ENCODE measurements around the gene ASPHD1.
A peak's percentile ranks its signal among the peaks of the same experiment; 100 is the strongest.
"Not testable (repeated sequence)": the region's sequence is repeated elsewhere in the genome, so short reads cannot be mapped to it uniquely, and the experiment has no call there.

ASPHD1 gene

DNA sequence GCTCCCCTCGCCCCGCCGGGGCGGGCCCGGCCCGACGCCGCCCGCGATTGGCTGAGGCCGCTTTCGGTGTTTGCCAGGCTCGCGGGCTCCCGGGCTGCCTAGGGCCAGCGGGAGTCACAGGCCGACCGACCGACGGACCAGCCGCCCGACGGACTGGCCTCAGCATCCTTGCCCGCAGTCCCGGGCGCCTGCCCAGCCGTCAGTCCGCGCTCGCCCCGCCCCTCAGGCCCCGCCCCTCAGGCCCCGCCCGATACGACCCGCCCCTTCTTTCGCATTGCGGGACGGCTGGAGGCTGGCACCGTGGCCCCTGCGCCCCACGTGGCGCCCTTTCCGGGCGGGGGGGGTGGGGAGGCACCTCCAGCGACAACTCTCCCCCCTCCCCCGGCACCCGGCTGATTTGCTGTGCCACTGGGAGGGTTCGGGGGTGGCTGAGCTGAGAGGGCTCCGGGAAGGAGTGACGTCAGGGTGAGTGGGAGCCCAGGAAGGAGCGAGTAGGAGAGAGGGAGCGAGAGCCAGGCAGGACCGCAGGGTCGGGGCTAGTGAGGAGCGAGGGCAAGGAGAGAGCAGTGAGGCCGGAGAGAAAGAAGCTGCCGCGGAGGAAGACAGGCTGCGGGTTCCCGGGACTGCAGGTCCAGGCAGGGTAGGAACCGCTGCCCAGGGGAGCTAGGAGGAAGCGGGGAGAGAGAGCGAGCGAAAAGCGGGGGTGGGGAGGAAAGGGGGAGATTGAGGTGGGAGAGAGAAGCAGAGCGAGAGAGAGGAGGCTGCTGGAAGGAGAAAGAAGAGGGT lies at the start of gene ASPHD1:
TSS of gene ASPHD1 (plus strand) at position 387 of the 786 bp plus-strand sequence. CDS start 484 bp downstream, outside the sequence.
- DNase-seq, result peak; percentile 79

GRCh38 chr16:29850998-29851397 lies 49.3 kb upstream of the ASPHD1 start:
- DNase-seq, result no peak

- DNase-seq, result no peak
Measured at GRCh38 chr16:29852654-29853053, 47.6 kb upstream of the ASPHD1 start.

DNA sequence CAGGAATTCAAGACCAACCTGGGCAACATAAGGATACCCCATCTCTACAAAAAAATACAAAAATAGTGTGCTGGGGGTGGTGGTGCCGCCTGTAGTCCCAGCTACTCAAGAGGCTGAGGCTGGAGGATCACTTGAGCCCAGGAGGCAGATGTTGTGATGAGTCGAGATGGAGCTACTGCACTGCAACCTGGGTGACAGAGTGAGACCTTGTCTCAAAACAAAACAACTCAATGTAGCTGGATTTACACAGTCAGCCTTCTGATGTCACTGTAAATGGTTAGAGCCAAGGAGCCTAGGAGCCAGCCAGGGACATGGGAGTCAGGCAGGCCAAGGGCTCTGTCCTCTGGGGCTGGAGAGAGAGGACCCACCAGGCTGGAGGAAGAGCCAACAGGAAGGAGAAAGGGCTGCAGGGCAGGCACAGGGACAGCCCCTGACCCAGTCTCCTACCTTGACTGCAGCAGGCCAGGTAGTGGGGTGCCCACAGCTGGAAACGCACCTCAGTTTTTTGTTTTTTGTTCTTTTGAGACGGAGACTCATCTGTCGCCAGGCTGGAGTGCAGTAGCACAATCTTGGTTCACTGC lies 45.7 kb upstream of the ASPHD1 start:
- no peak for DNase-seq

GRCh38 chr16:29857133-29857760 lies 43.0 kb upstream of the ASPHD1 start:
- no peak for DNase-seq

- no peak for DNase-seq
Measured at GRCh38 chr16:29858149-29858849, 42.0 kb upstream of the ASPHD1 start.

- no peak for DNase-seq
Measured at GRCh38 chr16:29858974-29859373, 41.3 kb upstream of the ASPHD1 start.

DNA sequence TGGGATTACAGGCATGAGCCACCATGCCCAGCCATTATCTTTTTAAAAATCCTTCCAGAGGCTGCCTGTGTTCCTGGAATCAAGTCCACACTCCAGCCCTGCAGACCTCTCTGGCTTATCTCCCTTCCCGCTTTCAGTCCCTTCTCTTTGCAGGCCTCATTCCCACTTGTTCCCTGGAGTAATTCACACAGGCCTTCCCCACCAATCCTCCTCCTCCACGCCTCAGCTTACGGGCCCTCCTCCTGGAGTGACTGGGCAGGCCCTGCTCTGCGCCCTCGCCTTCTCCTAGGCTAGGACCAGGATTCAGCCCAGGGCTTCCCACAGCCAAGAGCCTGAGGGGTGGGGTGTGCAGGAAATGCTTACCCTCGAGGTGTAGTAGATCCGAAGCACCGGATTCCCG lies 40.1 kb upstream of the ASPHD1 start:
- no peak for DNase-seq

DNA sequence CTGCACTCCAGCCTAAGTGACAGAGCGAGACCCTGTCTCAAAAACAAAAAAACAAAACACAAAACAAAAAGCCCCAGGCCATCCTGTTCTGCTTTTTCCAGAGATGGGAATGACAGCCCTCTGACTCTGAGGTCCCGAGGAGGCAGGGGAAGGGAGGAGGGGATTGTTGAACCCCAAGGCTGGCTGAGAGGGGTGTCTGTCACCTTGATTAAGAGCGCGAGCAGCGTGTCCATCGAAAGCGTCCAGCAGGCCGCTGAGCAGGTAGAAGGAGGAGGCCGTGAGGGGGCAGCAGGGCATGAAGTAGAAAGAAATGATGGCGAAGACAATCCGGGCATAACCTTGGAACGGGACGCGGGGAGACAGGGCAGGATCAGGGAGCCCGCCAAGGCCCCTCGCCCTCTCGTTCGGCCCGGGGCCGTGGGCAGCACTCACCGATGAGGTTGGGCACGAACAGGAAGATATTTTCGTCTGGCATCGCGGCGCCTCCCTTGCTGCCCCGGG lies 37.9 kb upstream of the ASPHD1 start:
- DNase-seq, result peak; percentile 13

DNA sequence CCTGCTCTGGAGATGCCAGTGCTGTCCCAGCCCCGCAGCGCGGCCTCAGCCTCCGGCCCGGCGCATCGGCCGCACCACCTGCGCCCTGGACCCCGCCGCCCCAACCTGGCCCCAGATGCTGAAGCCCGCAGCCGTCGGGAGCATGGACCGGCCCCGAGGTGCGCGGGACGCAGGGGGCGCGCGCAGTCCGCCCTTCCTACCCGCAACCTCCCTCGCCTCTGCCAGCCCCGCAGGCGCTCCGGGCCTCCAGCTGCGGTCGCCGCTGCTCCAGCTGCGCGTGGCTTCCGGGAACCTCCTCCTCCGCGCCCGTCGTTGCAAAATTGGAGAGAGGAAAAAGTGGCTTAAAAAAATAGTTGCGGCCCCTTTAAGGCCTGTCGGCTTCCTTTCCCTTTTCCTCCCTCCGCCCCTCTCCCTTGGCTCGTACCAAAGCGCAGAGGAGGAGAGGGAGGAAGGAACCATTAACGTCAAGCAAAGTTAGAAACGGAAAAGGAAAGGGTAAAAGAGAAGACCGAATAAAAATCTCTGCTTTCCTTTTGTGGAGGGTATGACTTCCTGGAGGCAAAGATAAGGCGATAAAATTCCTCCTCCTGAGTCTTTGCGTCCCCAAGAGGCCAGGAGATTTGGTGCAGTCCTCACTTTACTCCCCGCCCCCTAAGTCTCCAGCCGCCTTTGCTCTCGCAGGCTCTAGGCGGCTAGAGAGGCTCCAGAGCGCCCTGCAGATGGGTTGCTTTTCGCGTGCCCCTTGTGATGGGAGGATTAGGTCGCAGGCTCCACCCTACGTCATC lies 37.2 kb upstream of the ASPHD1 start, which contains the start of gene CDIPT:
TSS of gene CDIPT (minus strand) at position 343 of the 785 bp plus-strand sequence. CDS start 369 bp downstream, outside the sequence.
- DNase-seq, result peak; percentile 96

- no peak for DNase-seq
Measured at GRCh38 chr16:29863669-29863984, 36.7 kb upstream of the ASPHD1 start.

- DNase-seq, result no peak
Measured at GRCh38 chr16:29864205-29864604, 36.1 kb upstream of the ASPHD1 start.

DNA sequence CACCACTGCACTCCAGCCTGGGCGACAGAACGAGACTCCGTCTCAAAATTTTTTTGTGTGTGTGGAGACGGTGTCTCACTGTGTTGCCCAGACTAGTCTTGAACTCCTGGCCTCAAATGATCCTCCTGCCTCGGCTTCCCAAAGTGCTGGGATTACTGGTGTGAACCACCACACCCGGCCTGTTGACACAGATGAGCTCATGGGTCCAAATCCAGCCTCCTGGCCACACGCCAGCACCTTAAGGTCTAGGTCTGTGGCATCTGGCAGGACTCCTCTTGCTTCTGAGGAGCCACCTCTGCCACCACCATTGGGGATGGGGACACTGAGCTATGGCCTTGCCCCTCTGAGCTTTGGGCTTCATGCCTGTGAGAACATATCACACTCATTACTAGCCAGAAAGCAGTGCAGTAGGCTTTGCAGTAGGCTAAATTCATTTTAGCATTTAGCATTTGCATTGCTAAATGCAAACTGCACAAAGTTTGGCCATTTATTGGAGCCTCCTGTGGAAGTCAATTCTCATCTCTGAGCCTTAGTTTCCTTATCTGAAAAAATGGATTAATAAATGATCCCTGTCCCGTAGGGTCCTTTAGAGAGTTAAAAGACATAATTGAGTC lies 31.8 kb upstream of the ASPHD1 start:
- DNase-seq, result no peak

DNA sequence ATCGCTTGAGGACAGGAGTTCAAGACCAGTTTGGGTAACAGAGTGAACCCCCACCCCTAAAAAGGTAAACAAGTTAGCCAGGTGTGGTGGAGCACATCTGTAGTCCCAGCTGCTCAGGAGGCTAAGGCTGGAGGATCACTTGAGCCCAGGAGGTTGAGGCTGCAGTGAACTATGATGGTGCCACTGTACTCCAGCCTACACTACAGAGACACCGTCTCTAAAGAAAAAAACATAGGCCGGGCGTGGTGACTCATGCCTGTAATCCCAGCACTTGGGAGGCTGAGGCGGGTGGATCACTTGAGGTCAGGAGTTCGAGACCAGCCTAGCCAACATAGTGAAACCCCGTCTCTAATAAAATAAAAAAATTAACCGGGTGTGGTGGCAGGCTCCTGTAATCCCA lies 31.2 kb upstream of the ASPHD1 start:
- DNase-seq, result not testable (repeated sequence)

GRCh38 chr16:29871822-29872546 lies 28.3 kb upstream of the ASPHD1 start:
- DNase-seq, result no peak

DNA sequence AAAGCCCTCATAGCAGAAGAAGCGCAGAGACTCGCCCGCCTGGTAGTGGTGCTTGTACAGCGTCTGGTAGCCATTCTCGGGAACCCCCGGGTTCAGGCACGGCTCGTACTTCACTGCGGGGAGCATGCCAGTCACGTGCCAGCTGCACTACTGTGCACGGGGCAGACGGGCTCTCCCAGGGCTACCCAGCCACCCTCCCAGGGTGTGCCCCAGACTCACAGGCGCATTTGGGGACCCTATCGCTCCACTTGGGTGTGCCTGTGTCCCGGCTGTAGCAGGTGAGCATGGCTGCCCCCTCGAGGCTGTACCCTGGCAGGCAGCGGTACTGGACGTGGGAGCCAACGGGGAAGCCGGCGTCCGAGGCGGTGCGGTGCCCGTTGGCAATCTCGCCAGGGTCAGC lies 27.0 kb upstream of the ASPHD1 start:
- no peak for DNase-seq

DNA sequence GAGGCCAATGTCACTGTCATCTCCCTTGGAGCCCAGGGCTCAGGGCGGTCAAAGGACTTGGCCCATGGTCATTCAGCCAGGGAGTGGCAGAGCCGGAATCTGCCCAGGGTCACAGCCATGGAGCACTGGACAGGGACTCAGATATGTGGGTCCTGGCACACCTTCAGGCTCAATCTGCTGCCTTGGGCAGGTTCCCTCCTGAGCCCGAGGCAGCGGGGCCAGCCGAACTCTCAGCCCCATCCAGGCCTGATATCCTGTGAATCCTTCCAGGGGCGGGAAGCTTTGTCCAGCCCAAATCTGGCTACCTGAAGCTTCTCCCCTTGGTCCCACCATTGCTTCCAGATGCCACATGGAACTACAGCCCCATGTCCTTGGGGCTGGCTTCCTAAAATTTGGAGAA lies 25.1 kb upstream of the ASPHD1 start:
- DNase-seq, result no peak

DNA sequence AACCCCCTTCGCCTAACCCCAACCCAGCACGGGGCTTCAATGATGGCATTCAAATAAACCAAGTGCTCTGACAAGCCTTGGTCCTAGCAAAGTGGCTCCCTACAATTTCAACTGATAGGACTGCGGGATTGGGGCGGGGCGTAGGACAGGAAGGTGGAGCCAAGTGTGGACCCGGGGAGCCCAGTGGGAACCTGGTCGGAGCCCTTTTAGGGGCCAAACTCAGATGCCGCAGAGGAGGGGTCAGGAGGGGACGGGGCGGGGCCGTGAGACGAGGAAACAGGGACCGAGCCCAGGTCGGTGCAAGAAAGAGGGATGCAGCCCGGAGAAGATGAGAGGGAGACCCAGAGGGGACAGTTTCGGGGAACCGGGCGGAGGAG lies 24.1 kb upstream of the ASPHD1 start:
- no peak for DNase-seq

DNA sequence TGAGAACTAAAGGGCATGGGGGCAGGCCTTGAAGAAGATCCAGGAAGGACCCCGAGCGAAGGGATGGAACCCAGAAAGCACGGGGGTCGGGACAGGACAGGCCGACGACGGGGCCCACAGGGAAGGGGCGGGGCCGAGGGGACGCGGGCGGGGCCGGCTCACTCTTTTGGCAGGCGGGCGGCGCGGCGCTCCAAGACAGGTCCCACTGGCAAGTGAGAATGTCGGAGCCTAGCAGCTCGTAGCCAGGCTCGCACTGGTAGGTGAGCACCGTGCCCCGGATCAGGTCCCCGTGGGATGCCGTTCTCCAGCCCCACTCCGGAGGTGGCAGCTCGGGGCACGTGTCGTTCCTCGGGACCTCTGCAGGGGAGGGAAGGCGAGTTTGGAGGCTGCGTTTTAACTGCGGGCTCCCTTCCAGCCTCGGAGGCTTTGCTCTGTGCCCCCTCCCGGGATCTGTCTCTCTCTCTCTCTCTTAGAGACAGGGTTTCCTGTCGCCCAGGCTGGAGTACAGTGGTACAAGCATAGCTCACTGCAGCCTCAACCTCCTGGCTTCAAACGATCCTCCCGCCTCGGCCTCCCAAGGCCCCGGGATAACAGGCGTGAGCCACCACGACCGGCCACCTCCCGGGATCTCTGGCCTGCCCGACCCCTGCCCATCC lies 23.6 kb upstream of the ASPHD1 start:
- peak; percentile 29 for DNase-seq

DNA sequence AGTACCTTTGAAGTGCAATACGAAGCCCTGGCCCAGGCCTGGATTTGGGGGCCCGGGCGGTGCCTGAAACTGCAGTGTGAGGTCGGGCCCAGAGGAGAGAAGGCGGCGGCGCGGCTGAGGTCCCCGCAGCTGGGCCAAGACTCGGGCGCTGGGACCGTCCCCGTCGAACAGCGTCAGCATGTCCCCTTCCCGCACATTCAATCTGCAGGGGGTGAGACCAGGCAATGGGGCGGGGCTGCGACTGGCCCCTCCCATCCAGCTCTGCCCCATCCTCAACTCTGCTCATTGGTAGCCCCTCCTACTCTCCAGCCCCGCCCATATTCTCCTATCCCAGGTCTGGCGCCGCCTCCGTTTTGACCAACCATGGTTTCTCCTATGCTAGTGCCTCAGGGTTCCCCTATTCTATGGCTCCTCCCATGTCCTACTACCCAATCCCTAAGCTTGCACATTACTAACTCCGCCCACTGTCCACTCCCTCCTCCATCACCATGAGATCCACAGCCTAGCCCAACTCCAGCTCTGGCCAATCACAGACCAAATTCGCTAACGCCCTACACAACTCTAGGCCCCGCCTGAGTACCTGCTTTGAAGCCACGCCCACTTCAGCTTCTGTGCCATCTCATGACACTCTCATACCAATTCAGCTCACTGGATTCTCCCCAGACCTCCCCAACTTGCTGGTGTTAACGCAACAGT lies 22.9 kb upstream of the ASPHD1 start:
- DNase-seq, result peak; percentile 62

All from CD4-positive, alpha-beta T cell treated with Interleukin-10 for 1 hour (primary cell).